A549 treated with RU486 at 1 μM for 4 hours (cell line): ENCODE data around the gene EXOSC1. TPM values are rescaled to one million over a fixed set of nuclear protein-coding genes. Genes with fewer than 3 reads are reported as not detected.

Experiments used
- total RNA-seq: library from RNA; stranded (reverse); fragments of 200-300 nt; extraction: Qiagen RNA extraction; gene quantifications from 5 replicates; pipeline ENCODE4 v1.2.3, GENCODE V29; 2022; ENCODE audit warnings: low read depth

Gene EXOSC1, protein sequence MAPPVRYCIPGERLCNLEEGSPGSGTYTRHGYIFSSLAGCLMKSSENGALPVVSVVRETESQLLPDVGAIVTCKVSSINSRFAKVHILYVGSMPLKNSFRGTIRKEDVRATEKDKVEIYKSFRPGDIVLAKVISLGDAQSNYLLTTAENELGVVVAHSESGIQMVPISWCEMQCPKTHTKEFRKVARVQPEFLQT
- total RNA-seq, result 53.0 to 60.6 TPM (median 54.2 TPM) in 5 replicates

DNA sequence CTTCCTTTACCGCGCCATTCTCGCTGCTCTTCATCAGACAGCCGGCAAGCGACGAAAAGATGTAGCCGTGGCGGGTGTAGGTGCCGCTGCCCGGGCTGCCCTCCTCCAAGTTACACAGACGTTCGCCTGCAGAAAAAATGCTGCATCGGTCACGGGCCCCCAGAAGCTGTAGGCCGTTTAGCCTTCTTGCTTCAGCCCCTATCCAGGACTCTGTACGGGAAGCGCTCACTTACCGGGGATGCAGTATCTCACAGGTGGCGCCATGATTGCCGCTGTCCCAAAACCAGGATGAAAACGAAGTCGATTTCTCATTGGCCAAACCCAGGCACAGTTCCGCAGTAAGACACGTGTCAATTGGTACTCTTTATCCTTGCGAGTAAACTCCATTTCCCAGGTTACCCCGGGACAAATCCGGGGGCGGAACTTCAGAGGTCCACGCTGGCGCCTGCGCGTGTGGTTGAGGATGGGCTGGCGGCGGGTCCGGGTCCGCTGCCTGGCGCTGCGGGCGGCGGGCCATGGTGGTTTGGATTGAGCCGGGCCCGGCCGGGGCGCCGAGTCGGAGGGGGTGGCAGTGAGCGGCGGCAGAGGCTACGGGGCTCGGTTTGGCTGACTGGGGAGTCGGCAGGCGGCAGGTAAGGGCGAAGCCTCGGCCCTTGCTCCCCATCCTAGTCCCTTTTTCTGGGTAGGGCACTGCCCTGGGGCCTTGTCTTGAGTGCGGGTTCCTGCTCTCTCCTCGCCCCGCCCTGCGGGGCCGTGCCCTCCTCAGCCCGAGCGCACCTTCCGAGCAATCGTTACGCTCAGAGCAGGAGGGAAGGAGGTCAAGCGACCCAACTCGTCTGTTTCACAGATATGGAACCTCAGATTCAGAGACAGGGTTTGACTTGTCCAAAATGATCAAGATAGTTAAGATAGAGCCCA is at the start of gene EXOSC1, which contains the start of gene ZDHHC16:
TSS of gene EXOSC1 (minus strand) at position 285 of the 918 bp plus-strand sequence. CDS start at position 264, 21 bp downstream.
TSS of gene ZDHHC16 (plus strand) at position 454 of the 918 bp plus-strand sequence. CDS start 5,501 bp downstream, outside the sequence.

DNA sequence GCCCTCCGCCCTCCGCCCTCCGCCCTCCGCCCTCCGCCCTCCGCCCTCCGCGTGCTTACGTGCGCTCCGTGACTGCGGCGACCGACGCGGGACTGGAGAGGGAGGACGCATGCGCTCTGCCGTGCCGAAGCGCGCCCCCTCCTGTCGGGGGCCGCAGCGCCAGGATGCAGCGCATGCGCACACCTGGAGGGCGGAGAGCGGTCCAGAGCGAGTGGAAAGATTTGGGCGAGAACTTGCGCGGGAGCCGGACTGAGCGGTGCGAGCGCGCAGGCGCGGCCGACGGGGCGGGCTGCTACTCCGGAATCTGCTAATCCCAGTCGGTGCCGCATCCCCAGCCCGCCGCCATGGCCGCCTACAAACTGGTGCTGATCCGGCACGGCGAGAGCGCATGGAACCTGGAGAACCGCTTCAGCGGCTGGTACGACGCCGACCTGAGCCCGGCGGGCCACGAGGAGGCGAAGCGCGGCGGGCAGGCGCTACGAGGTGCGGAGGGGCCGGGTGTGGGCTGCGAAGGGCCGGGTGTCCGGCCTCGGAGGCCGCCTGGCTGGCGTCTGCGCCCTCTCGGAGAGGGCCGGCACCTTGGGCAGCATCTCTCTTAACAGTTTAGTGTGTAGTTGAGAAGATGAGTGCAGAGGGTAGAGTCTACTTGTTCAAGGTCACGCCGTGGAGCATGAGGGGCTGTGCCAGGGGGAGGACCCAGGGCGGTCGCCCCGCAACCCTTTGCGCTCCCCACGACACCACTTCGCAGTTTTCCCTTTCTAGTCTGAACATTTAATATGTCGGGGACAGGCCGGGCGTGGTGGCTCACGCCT is 19.6 kb downstream of the EXOSC1 start, which contains the start of gene PGAM1:
TSS of gene PGAM1 (plus strand) at position 228 of the 812 bp plus-strand sequence. CDS start at position 345, 117 bp downstream.

DNA sequence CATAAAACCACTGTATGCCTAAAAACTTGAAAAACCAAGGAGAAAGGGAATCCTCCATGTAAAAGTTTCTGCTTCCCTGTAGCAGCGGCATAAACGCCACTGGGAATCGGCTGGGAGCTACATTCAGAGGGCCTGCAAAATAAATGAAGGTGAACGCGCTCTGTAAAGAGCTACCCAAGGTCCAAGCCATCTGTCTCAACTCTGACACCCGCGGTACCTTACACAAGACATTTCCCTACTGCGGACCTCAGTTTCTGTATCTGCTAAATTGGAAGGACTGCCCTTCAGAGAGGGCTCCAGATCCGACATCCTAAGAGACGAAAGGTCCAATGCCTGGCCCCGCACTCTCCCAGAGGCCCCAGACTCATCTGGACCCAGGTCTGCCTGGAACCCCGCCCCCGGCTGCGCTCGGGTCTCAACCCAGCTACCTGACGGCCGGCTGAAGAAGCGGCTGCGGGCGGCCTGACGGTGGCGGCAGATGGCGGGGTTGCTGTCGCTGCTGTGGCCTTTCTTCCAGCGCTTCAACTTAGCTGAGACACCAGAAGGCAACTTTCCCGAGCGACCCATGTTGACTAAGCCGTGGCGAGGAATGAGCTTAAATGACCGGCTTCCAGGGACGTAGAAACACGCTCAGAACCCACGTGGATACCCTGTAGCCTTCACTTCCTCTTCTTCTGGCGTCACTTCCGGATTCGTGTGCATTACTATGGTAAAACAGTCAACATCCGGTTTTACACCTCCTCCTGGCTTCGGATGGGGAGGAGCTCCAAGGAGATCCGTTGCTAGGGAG is 44.9 kb downstream of the EXOSC1 start, which contains the start of gene RRP12:
TSS of gene RRP12 (minus strand) at position 676 of the 790 bp plus-strand sequence. CDS start at position 567, 109 bp downstream.

Other genes starting within 250 kb of the EXOSC1 start
- 3.4 to 6.5 TPM (median 5.1 TPM) in 5 replicates for gene ARHGAP19, start 153.4 kb downstream of the EXOSC1 start, total RNA-seq
- 0.94 to 2.2 TPM (median 1.6 TPM) in 5 replicates for gene FRAT1, start 126.7 kb downstream of the EXOSC1 start, total RNA-seq
- 5.6 to 9.7 TPM (median 8.2 TPM) in 5 replicates for gene FRAT2, start 111.3 kb downstream of the EXOSC1 start, total RNA-seq
- 52.6 to 75.2 TPM (median 61.0 TPM) in 5 replicates for gene RRP12, start 44.7 kb downstream of the EXOSC1 start, total RNA-seq
- 555 to 637 TPM (median 622 TPM) in 5 replicates for gene PGAM1, start 19.8 kb downstream of the EXOSC1 start, total RNA-seq
- gene ZDHHC16, start 169 bp upstream of the EXOSC1 start, total RNA-seq, result 42.8 to 52.3 TPM (median 50.0 TPM) in 5 replicates
- gene MMS19, start 52.4 kb upstream of the EXOSC1 start, total RNA-seq, result 40.8 to 46.0 TPM (median 44.2 TPM) in 5 replicates
- gene UBTD1, start 52.9 kb upstream of the EXOSC1 start, total RNA-seq, result 13.2 to 19.6 TPM (median 18.9 TPM) in 5 replicates
- gene ANKRD2, start 126.8 kb upstream of the EXOSC1 start, total RNA-seq, result 2.8 to 6.8 TPM (median 4.4 TPM) in 5 replicates
- 0.83 to 1.7 TPM (median 0.93 TPM) in 5 replicates for gene HOGA1, start 138.4 kb upstream of the EXOSC1 start, total RNA-seq
- not detected in 5 replicates for gene C10orf62, start 143.7 kb upstream of the EXOSC1 start, total RNA-seq
- 6.1 to 7.9 TPM (median 6.8 TPM) in 5 replicates for gene MORN4, start 187.5 kb upstream of the EXOSC1 start, total RNA-seq
- 26.1 to 29.6 TPM (median 28.8 TPM) in 5 replicates for gene PI4K2A, start 194.7 kb upstream of the EXOSC1 start, total RNA-seq
- 57.9 to 112 TPM (median 85.8 TPM) in 5 replicates for gene AVPI1, start 241.2 kb upstream of the EXOSC1 start, total RNA-seq